RWPE1 (cell line): Measurements from ENCODE around the gene SCTR.

Experiments
- CTCF ChIA-PET: fragments of 350-600 bp; sonication (Branson Sonifier 250); formaldehyde crosslinking; extraction: SDS; loops from one replicate; lab custom pipeline; 2021; lab: Yijun Ruan, JAX
- POLR2A ChIA-PET: fragments of 400-600 bp; formaldehyde crosslinking; extraction: SDS; loops from one replicate; lab custom pipeline; 2020; ENCODE audit warnings: antibody characterized with exemption; ENCODE audit not compliant: low non-redundant PET; lab: Yijun Ruan, JAX
- DNase-seq: peaks from one replicate; pipeline ENCODE4 v3.0.0; 2012; ENCODE audit warnings: low spot score
- H3K27ac ChIP-seq: fragments of 450-650 bp; 2 replicates; pipeline ENCODE4 v1.5.1; 2017
- TF ChIP-seq, protein P1 (sequence below): fragments of 450-650 bp; conservative IDR thresholded peaks from 2 replicates; pipeline ENCODE4 v1.5.1; 2017; ENCODE audit warnings: low read depth, mild to moderate bottlenecking

The SCTR gene

DNA sequence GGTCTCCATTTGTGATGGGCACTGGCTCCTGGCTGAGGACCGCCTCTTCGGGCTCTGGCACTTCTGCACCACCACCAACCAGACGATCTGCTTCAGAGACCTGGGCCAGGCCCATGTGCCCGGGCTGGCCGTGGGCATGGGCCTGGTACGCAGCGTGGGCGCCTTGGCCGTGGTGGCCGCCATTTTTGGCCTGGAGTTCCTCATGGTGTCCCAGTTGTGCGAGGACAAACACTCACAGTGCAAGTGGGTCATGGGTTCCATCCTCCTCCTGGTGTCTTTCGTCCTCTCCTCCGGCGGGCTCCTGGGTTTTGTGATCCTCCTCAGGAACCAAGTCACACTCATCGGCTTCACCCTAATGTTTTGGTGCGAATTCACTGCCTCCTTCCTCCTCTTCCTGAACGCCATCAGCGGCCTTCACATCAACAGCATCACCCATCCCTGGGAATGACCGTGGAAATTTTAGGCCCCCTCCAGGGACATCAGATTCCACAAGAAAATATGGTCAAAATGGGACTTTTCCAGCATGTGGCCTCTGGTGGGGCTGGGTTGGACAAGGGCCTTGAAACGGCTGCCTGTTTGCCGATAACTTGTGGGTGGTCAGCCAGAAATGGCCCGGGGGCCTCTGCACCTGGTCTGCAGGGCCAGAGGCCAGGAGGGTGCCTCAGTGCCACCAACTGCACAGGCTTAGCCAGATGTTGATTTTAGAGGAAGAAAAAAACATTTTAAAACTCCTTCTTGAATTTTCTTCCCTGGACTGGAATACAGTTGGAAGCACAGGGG, 87.1 kb downstream of the SCTR start:
- POLR2A ChIA-PET: no interaction called here
- CTCF ChIA-PET: interaction anchor here (0.6 kb wide), 1 partner anchor 178 kb away, joined by 3 read pairs; no protein-coding TSS in a partner anchor
- TF ChIP-seq, protein P1, sequence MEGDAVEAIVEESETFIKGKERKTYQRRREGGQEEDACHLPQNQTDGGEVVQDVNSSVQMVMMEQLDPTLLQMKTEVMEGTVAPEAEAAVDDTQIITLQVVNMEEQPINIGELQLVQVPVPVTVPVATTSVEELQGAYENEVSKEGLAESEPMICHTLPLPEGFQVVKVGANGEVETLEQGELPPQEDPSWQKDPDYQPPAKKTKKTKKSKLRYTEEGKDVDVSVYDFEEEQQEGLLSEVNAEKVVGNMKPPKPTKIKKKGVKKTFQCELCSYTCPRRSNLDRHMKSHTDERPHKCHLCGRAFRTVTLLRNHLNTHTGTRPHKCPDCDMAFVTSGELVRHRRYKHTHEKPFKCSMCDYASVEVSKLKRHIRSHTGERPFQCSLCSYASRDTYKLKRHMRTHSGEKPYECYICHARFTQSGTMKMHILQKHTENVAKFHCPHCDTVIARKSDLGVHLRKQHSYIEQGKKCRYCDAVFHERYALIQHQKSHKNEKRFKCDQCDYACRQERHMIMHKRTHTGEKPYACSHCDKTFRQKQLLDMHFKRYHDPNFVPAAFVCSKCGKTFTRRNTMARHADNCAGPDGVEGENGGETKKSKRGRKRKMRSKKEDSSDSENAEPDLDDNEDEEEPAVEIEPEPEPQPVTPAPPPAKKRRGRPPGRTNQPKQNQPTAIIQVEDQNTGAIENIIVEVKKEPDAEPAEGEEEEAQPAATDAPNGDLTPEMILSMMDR: no peak
- H3K27ac ChIP-seq: no peak overlapping the region
- no peak for DNase-seq

DNA sequence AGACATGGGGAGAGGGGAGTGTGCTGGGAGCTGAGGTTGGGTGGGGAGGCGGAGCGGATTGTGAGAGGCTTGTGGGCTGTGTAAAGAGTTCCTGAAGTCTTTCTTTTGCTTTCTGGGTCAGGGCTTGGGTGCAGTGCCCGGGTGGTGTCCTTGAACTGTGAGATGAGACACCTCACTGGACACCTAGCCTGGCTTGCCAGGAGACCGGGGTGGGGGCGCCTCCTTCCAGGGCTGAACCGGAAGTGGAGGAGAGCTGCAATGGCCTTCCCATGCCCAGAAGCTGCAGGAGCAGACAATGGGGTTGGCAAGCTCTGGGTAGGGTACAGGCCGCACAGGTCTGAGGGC, 88.4 kb downstream of the SCTR start:
- CTCF ChIA-PET: no interaction called here
- no peak for DNase-seq
- H3K27ac ChIP-seq: no peak overlapping the region
- TF ChIP-seq, protein P1: no peak
- POLR2A ChIA-PET: no interaction called here

DNA sequence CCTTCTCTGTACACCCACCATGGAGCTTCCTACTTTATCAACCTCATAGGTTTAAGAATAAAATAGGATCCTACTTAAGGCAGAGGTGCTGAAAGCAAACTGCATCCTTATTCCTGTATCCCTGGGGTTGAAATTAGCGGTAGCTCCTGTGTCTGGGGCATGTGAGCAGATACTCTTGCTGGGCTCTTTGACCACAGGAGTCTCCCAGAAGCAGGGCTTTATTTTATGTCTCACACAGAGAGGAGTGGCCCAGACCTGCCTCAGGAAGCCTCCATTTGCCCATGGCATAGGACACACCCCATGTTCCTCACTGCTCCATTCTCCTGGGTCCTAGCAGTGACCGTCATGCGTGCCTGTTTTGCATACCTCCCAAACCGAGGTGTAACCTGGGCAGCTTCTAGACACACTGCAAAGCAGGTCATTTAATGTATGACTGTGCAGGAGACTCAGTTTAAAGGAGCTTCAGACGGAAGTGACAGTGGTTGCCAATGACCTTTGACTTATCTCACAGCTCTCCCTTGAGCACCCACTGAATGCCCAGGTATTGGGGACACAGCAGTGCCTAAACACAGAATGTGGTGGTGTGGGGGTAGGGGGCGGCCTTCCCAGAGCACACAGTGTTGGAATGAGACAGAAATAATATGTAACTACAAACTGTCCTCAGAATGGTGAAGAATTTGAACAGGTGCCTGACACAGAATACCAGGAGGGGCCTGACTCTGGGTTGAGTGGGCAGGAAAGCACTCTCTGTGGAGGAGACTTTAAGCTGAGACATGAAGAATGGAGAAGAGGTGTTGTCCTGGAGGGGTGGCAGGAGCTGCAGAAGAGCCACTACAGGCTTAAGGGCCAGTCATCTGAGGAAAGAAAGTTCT, 89.0 kb downstream of the SCTR start:
- ChIA-PET CTCF (interaction anchor here (1.2 kb wide), 1 partner anchor 41 kb away, joined by 4 read pairs; no protein-coding TSS in a partner anchor), POLR2A (no interaction called here)
- TF ChIP-seq, protein P1: no peak
- H3K27ac ChIP-seq: no peak overlapping the region
- DNase-seq: no peak

- no peak for DNase-seq
- POLR2A ChIA-PET: no interaction called here
- no peak overlapping the region for H3K27ac ChIP-seq
- CTCF ChIA-PET: interaction anchor here (1.2 kb wide), 1 partner anchor 42 kb away, joined by 4 read pairs; no protein-coding TSS in a partner anchor
- TF ChIP-seq, protein P1: no peak
Measured at GRCh38 chr2:119434664-119435063, 89.6 kb downstream of the SCTR start.

DNA sequence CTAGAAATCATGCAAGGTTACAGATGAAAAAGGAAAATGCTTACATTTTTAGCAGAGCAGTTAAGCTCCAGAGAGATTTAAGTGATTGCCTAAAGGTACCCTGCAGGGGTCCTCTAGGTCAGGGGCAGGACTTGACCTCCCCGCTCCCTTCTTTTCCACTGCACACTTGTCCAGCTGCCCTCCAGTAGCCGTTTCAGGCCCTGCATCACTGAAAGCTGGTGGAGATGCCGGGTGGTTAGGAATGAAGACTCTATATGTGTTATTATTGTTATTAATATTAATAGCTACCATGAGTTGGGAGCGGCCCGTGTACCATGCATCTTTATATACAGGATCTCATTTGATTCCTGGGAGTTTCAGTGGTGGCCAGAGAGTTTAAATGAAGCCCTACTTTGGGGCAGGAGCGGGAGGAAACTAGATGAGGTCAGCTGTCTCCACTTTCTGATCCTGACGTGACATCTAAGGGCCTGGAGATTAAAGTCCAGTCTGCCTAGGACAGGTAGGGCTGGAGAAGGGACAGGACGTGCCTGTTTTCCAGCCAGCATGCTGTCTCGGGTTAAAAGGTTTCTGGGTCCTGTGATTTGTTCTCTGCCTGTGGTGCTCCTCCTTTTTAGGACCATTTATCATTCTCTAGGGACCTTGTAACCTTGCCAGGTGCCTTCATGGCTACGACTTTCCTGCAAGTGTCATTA, 90.5 kb downstream of the SCTR start:
- POLR2A ChIA-PET: no interaction called here
- no peak overlapping the region for H3K27ac ChIP-seq
- no peak for DNase-seq
- CTCF ChIA-PET: interaction anchor here (0.5 to 1.2 kb wide), 3 partner anchors 20 to 42 kb away, joined by 4 to 5 read pairs (median 4); no protein-coding TSS in a partner anchor
- TF ChIP-seq, protein P1: no peak
